Fibroblast of skin of scalp (primary cell): ENCODE measurements around the gene NT5DC1.

Source experiments
- DNase-seq: peaks from one replicate; pipeline ENCODE4 v3.0.0-alpha.2; 2013

NT5DC1 gene

DNA sequence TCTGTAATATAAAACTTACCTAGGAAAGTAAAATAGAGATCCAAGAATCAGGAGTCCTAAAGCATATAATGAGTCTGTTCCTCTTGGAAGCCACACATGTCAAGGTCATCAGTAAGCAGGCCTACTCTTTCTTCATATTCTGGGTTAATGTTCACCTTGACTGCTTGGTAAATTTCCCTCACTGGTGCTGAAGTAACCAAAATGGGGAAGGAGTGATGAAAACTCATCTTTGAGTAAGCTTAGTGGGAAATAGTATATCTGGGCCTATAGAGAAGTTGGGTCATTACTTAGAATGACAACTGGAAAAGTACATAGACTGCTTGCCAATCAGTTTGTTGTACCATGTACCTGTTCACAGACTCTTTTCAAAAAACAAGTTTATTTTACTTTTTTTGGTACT lies 146.6 kb downstream of the NT5DC1 start:
- no peak for DNase-seq

DNA sequence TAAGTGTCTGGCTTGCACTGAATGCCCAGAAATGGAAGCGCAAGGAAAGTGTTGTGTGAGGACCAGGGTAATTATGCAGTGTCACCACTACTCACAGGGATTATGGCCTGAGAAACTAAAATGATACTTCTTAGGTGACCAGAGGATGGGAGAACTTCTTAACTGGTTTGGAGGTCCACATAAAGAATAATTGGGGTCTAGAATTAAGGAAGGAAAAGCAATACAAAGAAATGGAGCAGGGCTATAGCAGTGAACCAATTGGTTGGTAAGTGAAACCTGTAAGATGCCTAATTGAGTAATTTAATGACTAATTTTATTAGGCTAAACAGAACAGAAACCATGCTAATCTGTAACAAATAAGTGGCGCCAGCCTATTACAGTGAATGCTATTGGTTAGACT lies 147.9 kb downstream of the NT5DC1 start:
- no peak for DNase-seq

DNA sequence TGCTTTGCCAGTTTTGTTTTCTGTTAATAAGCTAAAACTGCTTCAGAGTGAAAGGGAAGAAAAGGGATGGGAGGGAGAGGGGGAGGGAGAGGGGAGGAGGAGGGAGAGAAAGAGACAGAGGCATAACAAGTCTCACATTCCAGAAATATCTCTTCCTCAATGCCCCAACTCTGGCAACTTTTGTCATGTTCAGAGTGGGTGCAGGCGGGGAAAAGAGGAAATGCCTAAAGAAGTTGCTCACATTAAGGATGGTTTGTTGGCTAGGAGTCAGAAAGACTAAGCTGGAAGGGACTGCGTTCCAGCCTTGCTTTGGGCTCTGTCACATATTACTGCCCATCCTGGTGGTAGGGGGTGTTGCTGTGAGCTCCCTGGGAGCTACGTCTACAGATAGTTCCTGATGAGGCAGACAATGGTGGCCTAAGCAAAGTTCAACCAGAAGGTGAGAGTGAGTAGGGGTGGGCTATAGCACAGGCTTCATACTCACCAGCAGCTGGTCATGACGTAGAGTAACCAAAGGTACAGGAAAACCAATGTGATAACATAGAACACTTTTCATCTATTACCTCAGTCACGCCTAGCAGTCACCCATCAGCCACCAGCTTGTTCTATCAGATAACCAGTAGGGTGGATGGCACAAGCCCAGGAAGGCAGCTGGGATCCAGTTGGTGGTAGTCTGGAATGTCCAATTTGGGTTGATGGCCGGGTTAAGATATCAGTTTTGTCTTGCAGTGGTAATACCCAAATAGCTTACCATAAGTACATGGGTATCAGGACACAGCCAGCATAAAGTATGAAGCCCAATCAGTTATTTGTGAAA lies 151.1 kb downstream of the NT5DC1 start:
- DNase-seq, result peak; percentile 97

DNA sequence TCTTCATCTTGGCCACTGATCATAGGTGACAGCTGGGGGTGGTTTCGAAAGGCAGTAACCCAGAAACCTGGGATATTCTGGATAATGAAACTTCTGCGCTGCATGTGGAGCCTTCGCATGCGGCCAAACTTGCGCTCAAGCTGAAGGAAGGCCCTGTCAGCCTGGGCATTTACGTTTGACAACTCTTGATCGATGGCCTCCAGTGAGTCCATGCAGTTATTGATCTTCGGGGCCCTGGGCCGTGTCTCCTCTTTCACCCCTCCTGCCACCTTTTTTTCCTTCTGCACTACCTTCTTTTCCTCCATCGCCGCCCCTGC lies 152.5 kb downstream of the NT5DC1 start:
- DNase-seq, result no peak

DNA sequence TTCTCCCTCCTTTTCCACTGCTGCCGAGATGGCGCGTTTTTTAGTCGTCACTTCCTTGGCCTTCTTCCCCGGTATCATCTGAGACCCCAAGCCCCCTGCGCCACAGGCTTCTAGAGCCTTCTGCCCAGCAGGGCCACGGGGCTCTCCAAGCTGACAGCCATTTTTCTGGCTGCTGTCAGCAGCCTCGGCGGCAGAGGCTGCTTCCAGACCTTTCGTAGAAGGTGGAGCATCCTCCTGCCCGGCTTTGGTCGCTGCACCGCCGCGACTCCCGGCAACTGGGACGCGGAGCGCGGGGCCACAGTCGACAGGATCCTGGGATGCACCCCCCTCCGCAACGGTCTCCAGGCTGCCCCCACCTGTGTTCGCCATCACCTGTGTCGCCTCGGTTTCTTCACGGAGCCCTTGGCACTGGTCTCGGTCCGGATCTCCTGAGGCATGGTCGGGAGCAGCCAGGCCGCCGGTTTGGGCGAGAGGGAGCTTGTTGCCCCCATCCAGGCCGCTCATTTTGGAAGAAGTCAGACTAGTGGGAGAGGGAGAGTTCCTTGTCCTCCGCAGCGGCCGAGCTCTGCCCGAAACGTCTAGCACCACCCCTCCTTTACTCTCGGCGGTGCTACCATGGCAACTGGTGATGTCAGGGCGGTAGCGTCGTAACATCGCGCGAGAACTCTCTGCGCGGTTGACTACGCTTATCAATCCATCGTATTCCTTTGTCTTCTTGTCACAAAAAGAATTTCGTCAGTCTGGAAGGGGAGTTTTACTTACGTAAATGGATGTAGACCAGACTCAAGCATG lies 153.0 kb downstream of the NT5DC1 start, which contains the start of gene TSPYL4:
Gene TSPYL4, minus strand, starts transcription at position 571 of the 792 bp plus-strand sequence. Its CDS starts 67 bp downstream, at position 504.
- DNase-seq, result peak; percentile 97

DNA sequence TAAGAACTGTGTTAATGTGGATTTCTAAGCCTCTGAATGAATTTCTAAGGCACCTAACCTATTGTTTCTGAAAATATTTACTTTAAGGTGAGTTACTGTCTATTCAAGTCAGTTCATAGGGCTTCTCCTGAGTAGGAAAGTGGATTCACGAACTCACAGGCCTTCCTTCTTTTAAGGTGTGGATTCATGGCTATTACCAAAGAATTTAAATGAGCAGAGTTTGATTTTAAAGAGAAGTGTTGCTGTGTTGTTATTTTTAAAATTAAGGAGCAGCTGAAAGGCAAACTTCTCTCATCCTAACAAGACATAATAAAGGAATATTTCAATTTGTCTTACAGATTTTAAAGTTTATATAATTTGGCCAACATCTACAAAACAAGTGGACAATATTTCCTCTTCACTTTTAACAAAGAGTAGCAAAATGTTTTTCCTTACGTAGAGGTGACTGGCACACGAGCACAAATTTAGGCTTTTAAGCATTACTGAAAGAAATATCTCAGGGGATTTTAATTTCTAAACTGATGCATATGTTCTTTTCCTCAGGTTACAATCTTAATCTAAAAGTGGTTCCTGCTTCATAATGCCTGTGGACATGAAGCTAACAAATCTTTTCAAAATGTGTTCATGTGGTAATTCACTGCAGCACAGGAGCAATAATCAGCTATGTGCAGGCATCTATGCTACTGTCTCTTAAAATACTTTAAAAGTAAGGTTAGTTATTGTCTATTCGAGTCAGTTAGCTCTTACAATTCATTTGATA lies 153.8 kb downstream of the NT5DC1 start:
- no peak for DNase-seq

DNA sequence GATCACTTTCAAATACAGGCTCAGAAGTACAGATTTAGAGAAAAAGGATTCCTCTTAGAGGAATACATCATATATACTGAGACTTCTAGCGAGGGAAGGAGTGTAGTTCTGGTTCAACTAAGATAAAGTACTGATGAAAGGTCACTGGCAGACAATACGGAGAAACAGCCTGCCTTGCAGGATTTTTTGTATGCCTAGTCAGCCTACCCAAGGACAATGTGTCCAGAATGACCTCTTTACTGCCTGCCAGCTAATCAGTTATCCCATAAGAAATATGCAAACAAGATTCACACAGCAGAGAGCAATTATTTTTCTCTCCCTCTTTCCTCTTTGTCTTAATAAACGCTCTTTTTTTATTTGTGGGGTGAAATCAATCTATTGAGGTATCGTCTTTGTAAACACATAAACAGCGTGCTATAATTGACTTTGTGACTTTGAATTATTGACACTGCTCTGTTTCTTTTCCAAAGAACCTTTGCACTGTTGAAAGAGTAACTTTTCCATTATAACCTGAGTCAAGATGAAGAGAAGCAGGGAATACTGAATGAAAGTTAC lies 154.7 kb downstream of the NT5DC1 start:
- no peak for DNase-seq

DNA sequence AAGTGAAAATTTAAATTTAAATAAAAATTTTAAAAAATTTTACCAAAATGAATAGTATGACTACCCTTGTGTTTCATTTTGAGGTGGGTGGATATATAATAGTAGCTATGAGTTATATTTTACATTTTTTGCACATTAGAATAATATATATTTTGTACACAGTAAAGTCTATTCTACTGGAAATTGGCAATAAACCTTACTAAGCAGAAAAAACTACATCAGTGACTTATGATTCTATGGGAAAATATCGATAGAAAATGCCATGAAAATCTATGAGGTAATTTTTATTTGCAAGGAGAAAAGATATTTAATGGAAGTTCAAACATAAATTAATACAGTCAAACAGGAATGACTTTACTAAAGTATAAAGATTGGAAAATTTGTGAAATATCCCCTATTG lies 156.0 kb downstream of the NT5DC1 start:
- DNase-seq, result no peak

DNA sequence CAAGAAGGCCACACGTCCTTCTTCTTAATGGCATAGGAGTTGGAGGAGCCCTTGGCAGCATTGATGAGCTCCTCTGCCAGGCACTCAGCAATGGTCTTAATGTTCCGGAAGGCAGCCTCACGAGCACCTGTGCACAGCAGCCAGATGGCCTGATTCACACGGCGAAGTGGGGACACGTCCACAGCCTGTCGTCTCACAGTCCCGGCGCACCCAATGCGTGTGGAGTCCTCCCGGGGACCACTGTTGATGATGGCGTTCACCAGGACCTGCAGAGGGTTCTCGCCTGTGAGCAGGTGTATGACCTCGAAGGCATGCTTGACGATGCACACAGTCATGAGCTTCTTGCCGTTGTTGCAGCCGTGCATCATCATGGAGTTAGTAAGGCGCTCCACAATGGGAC lies 157.9 kb downstream of the NT5DC1 start:
- DNase-seq, result no peak

DNA sequence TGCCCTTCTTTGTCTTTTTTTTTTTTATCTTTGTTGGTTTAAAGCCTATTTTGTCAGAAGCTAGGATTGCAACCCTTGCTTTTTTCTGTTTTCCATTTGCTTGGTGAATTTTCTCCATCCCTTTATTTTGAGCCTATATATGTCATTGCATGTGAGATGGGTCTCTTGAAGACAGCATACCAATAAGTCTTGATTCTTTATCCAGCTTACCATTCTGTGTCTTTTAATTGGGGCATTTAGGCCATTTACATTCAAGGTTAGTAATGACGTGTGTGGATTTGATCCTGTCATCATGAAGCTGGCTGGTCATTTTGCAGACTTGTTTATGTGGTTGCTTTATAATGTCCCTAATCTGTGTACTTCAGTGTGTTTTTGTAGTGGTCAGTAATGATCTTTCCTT lies 162.7 kb downstream of the NT5DC1 start:
- no peak for DNase-seq

DNA sequence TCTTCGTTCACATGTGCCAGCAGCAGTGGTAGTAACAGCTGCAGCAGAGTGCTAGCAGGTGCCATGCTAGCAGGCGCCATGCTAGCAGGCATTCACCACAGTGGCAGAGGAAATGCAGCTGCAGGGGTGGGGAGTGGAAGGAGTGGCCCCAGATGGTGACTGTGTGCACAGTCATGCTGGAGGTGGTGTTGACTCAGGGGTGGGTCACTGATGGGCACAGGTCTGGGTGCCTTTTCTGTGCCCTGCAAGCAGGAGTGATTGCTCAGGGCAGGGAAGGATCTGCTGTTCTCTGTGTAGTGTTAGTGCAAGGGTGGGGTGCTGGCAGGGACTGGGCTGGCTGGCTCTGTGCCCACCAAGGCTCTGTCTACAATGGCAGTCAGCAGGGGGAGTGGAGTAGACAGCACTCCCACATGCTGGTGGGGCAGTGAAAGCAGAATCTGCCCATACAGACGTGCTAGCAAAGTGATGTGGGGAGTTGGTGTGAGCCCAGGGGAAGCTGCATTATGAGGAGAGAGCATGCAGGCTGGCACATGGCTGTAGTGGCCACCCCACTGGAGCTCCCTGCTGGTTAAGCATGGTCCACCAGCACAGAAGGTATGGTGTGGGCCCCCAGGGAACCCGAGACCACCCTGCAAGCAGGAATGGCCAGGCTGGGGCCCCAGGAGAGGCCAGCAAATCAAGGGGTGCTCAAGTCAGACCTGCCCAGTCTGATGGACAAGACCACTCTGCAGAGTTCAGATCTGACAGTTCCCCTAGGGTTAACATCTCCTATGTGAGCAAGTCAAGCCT lies 164.6 kb downstream of the NT5DC1 start:
- DNase-seq, result no peak

DNA sequence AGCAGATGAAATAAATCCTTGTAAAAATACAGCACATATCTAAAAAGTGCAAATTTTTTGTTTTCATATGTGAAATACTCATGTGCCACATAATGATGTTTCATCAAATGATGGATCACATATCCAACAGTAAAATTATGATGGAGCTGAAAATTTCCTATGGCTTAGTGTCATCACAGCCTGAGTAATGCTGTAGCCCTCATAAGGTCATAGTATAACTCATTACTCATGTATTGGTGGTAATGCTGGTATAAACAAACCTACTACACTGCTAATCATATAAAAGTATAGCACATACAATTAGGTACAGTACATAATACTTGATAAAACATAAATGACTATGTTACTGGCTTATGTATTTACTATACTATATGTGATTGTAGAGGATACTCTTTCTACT lies 166.2 kb downstream of the NT5DC1 start:
- DNase-seq, result peak; percentile 18

DNA sequence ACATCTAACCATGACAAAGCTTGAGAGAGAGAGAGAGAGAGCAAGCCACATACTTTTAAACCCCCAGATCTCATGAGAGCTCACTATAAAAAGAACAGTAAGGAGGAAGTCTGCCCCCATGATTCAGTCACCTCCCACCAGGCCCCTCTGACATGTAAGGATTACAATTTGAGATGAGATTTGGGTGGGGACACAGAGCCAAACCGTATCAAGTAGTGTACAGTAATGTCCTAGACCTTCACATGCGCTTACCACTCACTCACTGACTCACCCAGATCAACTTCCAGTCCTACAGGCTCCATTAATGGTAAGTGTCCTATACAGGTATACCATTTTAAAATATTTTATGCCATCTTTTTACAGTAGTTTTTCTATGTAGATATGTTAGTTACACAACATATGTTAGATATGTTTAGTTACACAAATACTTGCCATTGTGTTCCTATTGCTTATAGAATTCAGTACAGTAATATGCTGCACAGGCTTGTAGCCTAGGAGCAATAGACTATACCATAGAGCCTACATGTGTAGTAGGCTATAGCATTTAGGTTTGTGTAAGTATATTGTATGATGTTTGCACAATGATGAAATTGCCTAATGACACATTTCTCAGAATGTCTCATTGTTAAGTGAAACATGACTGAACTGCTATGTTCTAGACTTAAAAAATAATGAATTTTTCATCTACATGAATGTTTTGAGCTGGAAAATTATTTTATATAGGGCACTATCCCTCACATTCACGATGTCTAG lies 167.4 kb downstream of the NT5DC1 start:
- peak; percentile 40 for DNase-seq

DNA sequence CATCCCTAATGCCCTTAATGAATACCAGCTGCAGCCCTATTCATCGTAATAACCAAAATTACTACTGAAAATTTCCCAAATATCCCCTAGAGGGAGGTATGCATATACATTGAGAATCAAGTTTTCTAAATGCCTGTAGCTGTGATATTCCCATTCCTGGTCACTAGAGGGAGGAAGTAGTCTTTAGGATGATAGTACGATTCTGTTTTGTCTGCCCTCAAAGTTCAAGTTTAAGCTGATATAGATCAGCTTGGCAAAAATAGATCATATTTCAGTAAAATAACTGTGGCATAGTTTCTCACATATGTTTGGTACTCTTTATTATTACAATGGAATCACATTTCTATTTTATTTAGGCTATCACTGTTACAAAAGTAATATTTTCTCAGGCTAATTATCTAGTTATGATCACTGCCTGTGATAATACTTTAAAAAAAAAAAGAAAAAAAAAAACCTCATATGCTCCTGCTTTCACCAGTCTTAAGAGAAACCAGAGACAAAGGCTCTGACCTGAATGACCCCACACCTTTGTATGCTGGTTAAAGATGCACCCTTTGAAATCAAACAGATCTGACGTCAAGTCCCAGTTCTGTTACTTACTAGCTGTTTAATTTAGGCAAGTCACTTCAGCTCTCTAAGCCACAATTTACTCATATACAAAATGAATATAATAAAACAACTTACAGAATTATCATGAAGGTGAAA lies 168.1 kb downstream of the NT5DC1 start:
- peak; percentile 90 for DNase-seq

DNA sequence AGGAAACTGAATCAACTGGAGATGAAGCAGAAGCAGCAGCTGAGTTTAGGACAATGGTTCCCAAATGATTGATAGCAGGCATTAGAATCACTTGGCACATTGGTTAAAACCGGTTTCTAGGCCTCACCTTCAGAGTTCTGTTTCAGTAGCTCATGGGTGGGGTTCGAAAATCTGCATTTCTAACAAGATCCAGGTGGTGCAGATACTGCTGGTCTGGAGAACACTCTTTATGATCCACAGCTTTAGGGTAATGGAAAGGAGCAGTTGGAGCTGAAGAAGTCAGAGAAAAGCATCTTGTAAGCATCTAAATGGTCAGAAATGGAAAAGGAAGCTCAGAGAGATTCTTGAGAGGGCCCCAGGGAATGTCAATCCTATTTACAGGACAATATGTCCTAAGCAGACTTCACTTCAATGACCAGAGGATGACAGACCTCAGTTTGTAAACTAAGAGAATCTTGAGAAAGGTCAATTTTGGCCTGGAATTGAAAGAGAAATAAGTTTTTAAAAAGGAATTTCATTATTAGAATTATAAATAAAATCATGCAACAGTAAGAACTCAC lies 170.6 kb downstream of the NT5DC1 start:
- no peak for DNase-seq

DNA sequence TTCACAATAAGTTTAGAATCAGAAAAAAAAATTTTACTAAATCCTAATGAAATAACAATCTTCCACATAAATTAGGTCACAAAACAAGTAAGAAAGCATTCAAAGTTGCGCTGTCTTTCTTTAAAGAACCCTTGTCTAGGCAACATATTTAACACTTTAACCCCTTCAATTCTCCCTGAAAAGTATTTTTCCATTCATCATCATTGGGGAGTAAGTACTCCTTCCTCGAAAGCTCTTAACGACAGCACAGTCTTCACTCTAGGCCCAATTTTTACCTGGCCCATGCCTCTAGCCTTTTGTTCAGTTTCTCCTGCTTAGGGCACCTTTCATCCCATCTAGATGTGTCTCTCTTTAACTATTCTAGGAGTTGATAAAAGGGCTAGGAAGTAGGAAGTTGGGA lies 176.5 kb downstream of the NT5DC1 start:
- no peak for DNase-seq

DNA sequence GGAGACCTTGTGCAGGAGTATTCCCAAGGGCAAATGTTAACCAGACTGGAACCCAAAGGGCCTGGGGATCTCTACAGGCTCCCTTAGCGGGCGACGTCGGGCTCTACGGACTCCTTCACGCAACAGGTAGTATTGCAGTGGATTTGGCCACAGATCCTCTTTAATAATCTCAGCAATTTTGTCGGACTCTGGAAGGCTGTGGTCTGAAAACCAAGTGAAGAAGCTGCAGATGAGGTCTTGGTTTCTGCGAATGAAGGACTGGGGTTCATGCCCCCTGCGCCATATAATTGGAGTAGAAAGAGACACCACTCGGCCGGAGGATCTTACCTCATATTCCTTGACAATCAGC lies 177.8 kb downstream of the NT5DC1 start:
- DNase-seq, result no peak

DNA sequence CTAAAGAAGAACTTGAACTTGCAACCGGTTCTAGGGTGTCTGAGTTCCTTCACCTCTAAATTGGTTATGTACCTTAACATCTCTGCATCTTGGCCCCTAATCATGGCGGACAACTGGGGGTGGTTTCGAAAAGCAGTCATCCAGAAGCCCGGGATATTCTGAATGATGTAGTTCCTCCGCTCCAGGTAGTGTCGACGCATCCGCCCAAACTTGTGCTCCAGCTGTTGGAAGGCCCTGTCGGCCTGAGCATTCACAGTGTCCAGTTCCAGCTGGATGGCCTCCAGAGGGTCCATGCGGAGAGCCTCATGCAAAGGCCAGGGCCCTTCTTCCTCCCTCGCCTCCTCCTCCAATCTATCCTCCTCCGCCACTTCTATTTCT lies 178.2 kb downstream of the NT5DC1 start:
- no peak for DNase-seq

DNA sequence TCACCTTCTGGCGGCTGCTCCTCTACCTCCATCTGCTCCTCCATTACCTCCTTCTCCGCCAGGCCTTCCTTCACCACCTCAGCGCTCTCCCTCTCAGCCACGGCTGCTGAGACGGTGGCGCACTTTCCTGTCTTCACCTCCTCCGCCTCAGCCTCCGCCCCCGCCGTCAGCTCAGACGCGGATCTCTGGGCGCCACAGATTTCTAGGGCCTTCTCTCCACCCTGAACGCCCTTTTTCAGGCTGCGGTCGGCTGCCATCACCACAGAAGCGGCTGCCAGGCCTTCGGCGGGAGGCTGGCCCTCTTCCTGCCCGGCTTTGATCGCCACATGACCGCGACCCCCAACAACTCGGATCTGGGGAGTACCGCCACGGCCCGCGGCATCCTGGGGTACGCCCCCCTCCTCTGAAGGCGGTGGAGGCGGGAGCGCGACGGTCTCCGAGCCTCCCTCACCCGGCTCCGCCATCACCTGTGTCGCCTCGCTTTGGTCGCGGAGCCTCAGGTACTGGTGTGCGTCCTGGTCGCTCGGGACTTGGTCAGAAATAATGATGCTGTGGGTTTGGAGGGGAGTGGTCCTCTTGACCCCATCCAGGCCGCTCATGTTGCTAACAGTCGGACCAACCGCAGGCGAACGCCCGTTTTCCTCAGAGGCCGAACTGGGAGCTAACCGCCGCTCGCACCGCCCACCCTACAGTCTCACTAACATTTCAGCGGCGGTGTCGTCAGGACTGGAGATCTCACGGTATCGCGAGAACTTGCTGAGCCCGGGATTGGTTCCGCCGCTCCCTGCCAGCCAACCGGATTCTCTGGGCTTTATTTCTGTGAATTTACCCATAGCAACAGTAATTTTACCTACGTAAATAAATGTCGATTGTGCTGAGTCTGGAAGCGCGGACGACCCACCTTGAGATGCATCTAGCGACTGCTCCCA lies 178.8 kb downstream of the NT5DC1 start, which contains the start of gene TSPYL1:
Gene TSPYL1, minus strand, starts transcription at position 699 of the 929 bp plus-strand sequence. Its CDS starts 100 bp downstream, at position 599.
- peak; percentile 97 for DNase-seq
